Ascending aorta (tissue), 2 donors: ENCODE measurements around the gene AAMP. TPM values are rescaled to one million over a fixed set of nuclear protein-coding genes. Genes with fewer than 3 reads are reported as not detected.
A peak's percentile ranks its signal among the peaks of the same experiment; 100 is the strongest.

Experiments used
- DNase-seq, 2 donors: peaks; one replicate each; pipeline ENCODE4 v3.0.0-alpha.2; 2019; ENCODE audit warnings: low spot score in 2 of 2
- H3K27ac ChIP-seq, 2 donors: fragments of 200-600 bp; sonication (generic); one replicate each; pipeline ENCODE4 v1.5.1; 2016 to 2017; ENCODE audit warnings: mild to moderate bottlenecking in 1 of 2
- H3K27me3 ChIP-seq: fragments of 200-600 bp; sonication (generic); one replicate; pipeline ENCODE4 v1.5.1; 2017
- H3K36me3 ChIP-seq, 2 donors: fragments of 200-600 bp; sonication (generic); one replicate each; pipeline ENCODE4 v1.5.1; 2016
- H3K4me1 ChIP-seq, 2 donors: fragments of 200-600 bp; sonication (generic); one replicate each; pipeline ENCODE4 v1.5.1; 2016 to 2017; ENCODE audit warnings: mild to moderate bottlenecking in 1 of 2
- H3K4me3 ChIP-seq, 2 donors: fragments of 200-600 bp; sonication (generic); one replicate each; pipeline ENCODE4 v1.5.1; 2016 to 2017; ENCODE audit warnings: mild to moderate bottlenecking in 1 of 2
- H3K9me3 ChIP-seq, 2 donors: fragments of 200-600 bp; sonication (generic); one replicate each; pipeline ENCODE4 v1.5.1; 2016
- CTCF ChIP-seq, 3 experiments: fragments of 200-600 bp in 2 of 3; fragments of 450-650 bp in 1 of 3; sonication (generic) in 2 of 3; IDR thresholded peaks; one replicate each; pipeline ENCODE4 v1.5.1; 2016 to 2019; ENCODE audit warnings: antibody characterized with exemption in 3 of 3, mild to moderate bottlenecking in 1 of 3, moderate library complexity in 1 of 3
- intact Hi-C: fragments of 100-400 bp; cut with DNase I; formaldehyde crosslinking; loops from one replicate; pipeline ENCODE4 v1.15.1; 2023
- total RNA-seq: library from RNA; depleted of rRNA; stranded (reverse); fragments of >200 nt; gene quantifications from one replicate; pipeline ENCODE4 v1.1.0, GENCODE V29; 2016

The AAMP gene
- total RNA-seq, 1 donor from 2014 or later: 73.7 TPM

- peaks cover 0 to under 1% of the 10 kb centered on the region in 2 donors for H3K36me3 ChIP-seq
- H3K27ac ChIP-seq: peak overlapping the region; percentile 97 to 98
- peak overlapping the region; percentile 96 for H3K4me3 ChIP-seq
- no peak for DNase-seq
- no peak for TF ChIP-seq CTCF (IDR thresholded peaks at IDR 0.05)
- no peaks in the 10 kb centered on the region for H3K9me3 ChIP-seq
- intact Hi-C loops: loop anchor here (2.0 to 5.0 kb wide), 4 partner anchors 30 to 190 kb away; partner anchors contain the start of genes AAMP and PNKD
- H3K27me3 ChIP-seq: no peaks in the 10 kb centered on the region
- peaks cover 19 to 30% of the 10 kb centered on the region in 2 donors for H3K4me1 ChIP-seq
These were observed 53.6 kb downstream of the AAMP start for GRCh38 chr2:218216336-218216673.

Other genes with a start within 250 kb of the AAMP start
- not detected for gene RUFY4, start 200.9 kb downstream of the AAMP start, total RNA-seq
- gene CXCR2, start 144.1 kb downstream of the AAMP start, total RNA-seq: not detected
- gene CXCR1, start 103.2 kb downstream of the AAMP start, total RNA-seq: not detected
- gene ARPC2, start 52.9 kb downstream of the AAMP start, total RNA-seq: 237 TPM
- not detected for gene GPBAR1, start 9.1 kb downstream of the AAMP start, total RNA-seq
- 45.8 TPM for gene PNKD, start 382 bp upstream of the AAMP start, total RNA-seq
- gene TMBIM1, start 22.4 kb upstream of the AAMP start, total RNA-seq: 320 TPM
- not detected for gene CATIP, start 86.7 kb upstream of the AAMP start, total RNA-seq
- 16.4 TPM for gene SLC11A1, start 112.1 kb upstream of the AAMP start, total RNA-seq
- 144 TPM for gene CTDSP1, start 129.7 kb upstream of the AAMP start, total RNA-seq
- not detected for gene VIL1, start 149.0 kb upstream of the AAMP start, total RNA-seq